ENCODE data around the gene MSRB3.

GRCh38 chr12:65274602-65275272 lies 3.7 kb upstream of the MSRB3 start:
- TF ChIP-seq CTCF (IDR thresholded peaks at IDR 0.05 in 8 of 11, conservative IDR thresholded peaks at IDR 0.05 in 3 of 11), result no peak
- no peak for TF ChIP-seq POLR2A (IDR thresholded peaks at IDR 0.05)
